ENCODE results near the gene PHLDA3. TPM values are rescaled to one million over a fixed set of nuclear protein-coding genes. Genes with fewer than 3 reads are reported as not detected.

PHLDA3 gene
- total and polyA plus RNA-seq, 2 of the 13 experiments (the other 11 are each of a cell fraction or from before 2014, with no cell fraction given) = 16.7 to 33.6 TPM

DNA sequence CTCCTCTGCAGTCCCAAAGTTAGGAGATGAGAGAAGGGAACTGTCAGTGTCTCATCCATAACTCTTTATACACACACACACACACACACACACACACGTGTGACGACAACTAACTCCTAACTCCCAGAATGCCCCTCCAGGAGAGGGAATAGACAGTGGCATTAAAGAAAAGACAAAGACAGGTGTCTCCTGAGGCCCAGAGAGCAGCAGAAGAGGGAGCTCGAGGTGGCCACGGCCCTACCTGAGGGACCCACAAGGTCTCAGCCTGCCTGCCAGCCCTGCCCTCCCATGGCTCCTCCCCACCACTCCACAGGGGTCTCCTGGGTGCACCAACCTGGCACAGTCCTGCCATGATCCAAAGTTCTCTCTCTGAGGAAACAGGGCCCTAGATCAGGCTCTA lies 1.6 kb upstream of the PHLDA3 start:
- Histone ChIP-seq H3K4me2 (ENCODE audit: low read depth, low read length) (no peak overlapping the region), H3K4me1 (ENCODE audit: insufficient read depth, low read length) (peaks cover 36% of the 10 kb centered on the region), H3K79me2 (ENCODE audit: insufficient read depth, low read length) (peaks cover 27% of the 10 kb centered on the region), H3K9ac (ENCODE audit: insufficient read depth, low read depth, low read length) (no peak overlapping the region), H2AFZ (ENCODE audit: low read length) (no peak overlapping the region), H4K20me1 (ENCODE audit: insufficient read depth, low read length) (0 out of 2 replicates have a peak, but pooled peaks cover 15% of the 10 kb centered on the region), H3K27me3 (ENCODE audit: control insufficient read depth in 1 of 2, insufficient read depth in 2 of 2, low read length in 2 of 2) (peaks cover 1 to 19% of the 10 kb centered on the region in 2 experiments; a peak in 2 of 5 replicates), H3K27ac (ENCODE audit: extremely low read length, insufficient read depth, low read length) (no peak overlapping the region), H3K4me3 (replicated peaks in 1 of 3; ENCODE audit: insufficient read depth in 1 of 3, low read depth in 2 of 3, low read length in 3 of 3) (no peak overlapping the region), H3K9me3 (ENCODE audit: low read length) (no peaks in the 10 kb centered on the region), H3K36me3 (replicated peaks in 1 of 2; ENCODE audit: control insufficient read depth in 1 of 2, insufficient read depth in 2 of 2, low read length in 2 of 2) (peaks cover under 1 to 6% of the 10 kb centered on the region in 2 experiments; a peak in 2 of 5 replicates)
- in situ Hi-C loops (cut with HindIII; ENCODE audit: extremely low pct_ligation_motif_present, low pct_unique_long_range_greater_than_20kb) (no loop called here), intact Hi-C loops (cut with micrococcal nuclease; ENCODE audit: unreplicated experiment) (no loop called here)
- 46% methylated on average over 3 of the region's 4 CpGs for WGBS (ENCODE audit: low lambda C conversion rate)
- ChIA-PET CTCF (ENCODE audit: low intra/inter-chr PET ratio, low total read pairs) (no interaction called here), POLR2A (no interaction called here)
- DNase-seq (ENCODE audit: low spot score) = no peak
- TF ChIP-seq FOSL2 (CRISPR knock-in tag; IDR thresholded peaks at IDR 0.05) = no peak
- no peak for TF ChIP-seq POLR2AphosphoS2 (IDR thresholded peaks at IDR 0.05; ENCODE audit: low read depth, low read length)
- TF ChIP-seq, protein P1, sequence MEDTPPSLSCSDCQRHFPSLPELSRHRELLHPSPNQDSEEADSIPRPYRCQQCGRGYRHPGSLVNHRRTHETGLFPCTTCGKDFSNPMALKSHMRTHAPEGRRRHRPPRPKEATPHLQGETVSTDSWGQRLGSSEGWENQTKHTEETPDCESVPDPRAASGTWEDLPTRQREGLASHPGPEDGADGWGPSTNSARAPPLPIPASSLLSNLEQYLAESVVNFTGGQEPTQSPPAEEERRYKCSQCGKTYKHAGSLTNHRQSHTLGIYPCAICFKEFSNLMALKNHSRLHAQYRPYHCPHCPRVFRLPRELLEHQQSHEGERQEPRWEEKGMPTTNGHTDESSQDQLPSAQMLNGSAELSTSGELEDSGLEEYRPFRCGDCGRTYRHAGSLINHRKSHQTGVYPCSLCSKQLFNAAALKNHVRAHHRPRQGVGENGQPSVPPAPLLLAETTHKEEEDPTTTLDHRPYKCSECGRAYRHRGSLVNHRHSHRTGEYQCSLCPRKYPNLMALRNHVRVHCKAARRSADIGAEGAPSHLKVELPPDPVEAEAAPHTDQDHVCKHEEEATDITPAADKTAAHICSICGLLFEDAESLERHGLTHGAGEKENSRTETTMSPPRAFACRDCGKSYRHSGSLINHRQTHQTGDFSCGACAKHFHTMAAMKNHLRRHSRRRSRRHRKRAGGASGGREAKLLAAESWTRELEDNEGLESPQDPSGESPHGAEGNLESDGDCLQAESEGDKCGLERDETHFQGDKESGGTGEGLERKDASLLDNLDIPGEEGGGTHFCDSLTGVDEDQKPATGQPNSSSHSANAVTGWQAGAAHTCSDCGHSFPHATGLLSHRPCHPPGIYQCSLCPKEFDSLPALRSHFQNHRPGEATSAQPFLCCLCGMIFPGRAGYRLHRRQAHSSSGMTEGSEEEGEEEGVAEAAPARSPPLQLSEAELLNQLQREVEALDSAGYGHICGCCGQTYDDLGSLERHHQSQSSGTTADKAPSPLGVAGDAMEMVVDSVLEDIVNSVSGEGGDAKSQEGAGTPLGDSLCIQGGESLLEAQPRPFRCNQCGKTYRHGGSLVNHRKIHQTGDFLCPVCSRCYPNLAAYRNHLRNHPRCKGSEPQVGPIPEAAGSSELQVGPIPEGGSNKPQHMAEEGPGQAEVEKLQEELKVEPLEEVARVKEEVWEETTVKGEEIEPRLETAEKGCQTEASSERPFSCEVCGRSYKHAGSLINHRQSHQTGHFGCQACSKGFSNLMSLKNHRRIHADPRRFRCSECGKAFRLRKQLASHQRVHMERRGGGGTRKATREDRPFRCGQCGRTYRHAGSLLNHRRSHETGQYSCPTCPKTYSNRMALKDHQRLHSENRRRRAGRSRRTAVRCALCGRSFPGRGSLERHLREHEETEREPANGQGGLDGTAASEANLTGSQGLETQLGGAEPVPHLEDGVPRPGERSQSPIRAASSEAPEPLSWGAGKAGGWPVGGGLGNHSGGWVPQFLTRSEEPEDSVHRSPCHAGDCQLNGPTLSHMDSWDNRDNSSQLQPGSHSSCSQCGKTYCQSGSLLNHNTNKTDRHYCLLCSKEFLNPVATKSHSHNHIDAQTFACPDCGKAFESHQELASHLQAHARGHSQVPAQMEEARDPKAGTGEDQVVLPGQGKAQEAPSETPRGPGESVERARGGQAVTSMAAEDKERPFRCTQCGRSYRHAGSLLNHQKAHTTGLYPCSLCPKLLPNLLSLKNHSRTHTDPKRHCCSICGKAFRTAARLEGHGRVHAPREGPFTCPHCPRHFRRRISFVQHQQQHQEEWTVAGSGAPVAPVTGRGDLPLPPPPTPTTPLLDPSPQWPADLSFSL (CRISPR knock-in tag; IDR thresholded peaks at IDR 0.05) = no peak
- BruUV-seq (replicated peaks) = no TSS peak
- ATAC-seq = no peak
- FAIRE-seq = no peak
